ENCODE results near the gene OR2D2.
"Not testable (repeated sequence)": the region's sequence is repeated elsewhere in the genome, so short reads cannot be mapped to it uniquely, and the experiment has no call there.

The OR2D2 gene

GRCh38 chr11:6876914-6877313, 15.4 kb downstream of the OR2D2 start:
- no peak for DNase-seq

GRCh38 chr11:6876325-6876724, 16.0 kb downstream of the OR2D2 start, which contains the start of gene OR10A4:
Gene OR10A4, plus strand, starts transcription at chr11:6876625. Its CDS starts 23 bp downstream, at chr11:6876648.
- no peak for DNase-seq

- DNase-seq, result no peak
Observed at GRCh38 chr11:6875761-6876160, 16.5 kb downstream of the OR2D2 start.

DNA sequence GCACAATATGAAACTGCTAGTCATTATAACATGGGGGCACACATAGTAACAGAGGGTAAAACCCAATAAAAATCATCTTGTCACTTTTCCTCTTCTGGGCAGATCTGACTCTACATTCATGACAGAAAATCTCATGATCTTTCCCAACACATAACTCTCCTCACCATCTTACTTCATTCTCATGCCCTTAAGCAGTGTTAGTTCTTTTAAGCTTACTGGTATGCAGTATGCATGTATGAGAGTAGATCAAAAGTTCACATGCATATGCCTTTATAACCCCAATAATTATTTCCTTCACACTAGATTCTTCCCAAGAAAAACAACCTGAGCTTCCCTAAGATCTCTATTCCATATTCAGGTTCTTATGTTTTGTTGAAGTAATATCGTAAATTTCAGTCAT, 21.0 kb downstream of the OR2D2 start:
- DNase-seq, result no peak

DNA sequence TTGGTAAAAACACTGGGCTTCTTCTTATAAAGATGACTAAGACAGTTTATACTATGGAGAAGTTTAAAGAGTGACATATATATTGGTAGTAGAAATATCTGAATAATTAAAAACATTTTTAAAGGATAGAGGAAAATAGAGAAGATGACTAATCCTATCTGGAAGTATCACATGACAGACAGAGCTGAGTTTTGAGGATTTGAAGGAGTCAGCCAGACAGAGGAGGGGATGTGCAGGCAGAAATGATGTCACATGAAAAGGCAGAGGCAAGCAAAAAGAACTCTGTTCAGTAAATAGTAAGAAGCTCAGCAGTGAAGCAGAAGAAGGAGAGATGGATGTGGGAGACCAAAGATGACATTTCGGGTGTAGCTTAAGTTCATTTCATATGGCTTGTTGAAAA, 27.9 kb downstream of the OR2D2 start:
- DNase-seq, result no peak

DNA sequence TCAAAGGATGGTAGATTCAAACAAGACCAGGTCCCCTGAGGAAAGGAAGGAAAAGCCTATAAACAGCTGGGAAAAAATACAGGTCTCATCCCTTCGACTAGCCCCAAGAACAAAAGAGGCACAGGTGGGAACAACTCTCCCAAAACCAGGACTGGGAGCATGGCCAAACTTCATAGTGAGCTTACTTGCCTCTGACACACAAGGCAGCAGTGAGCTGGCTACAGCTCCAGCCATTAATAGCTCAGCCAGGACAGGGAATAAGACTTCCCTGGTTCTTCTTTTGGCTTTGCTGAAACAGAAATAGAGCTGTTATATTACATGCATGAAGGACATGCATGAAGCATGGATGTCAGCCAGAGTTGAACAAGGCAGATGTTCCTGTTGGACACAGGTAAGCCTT, 29.3 kb downstream of the OR2D2 start, which contains the start of gene OR10A2:
OR10A2 (plus strand) TSS at position 97 of the 400 bp plus-strand sequence. CDS start 6,698 bp downstream, outside the sequence.
- no peak for DNase-seq

DNA sequence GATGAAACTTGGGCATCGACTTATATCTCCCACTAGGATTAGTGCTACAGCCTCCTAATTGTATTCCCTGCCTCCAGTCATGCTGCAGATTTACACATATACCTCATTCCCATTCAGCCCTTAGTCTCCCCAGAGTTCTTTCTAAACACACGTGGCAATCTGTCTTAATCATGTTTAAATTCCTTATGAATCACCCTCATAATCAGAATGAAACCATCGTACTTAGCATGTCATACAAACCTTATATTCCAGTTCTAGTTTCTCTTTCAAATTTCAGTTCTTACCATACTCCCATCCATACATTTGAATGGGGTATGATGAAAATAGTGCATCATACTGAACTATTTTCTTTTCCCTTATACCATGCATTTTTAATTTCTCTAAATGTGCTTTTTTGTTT, 35.4 kb downstream of the OR2D2 start:
- no peak for DNase-seq

GRCh38 chr11:6855971-6856541, 36.2 kb downstream of the OR2D2 start:
- no peak for DNase-seq

- not testable (repeated sequence) for DNase-seq
Observed at GRCh38 chr11:6854801-6855200, 37.5 kb downstream of the OR2D2 start.

- no peak for DNase-seq
Observed at GRCh38 chr11:6850526-6850925, 41.8 kb downstream of the OR2D2 start.

DNA sequence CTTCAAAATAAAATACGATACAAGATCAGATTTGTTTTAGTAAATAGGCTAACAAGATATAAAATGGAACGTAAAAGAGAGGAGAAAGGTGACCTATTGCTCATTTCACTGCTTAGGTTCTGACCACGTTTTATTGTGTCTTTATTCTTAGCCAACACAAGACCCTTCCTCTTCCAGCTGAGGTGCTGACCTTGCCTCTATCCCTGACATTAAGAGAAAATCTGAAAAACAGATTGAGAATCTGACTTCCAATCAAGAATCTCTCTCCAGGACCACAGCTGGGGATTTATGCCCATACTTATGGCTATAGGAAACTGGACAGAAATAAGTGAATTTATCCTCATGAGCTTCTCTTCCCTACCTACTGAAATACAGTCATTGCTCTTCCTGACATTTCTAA, 46.9 kb downstream of the OR2D2 start, which contains the start of gene OR10A5:
OR10A5 (plus strand) TSS at position 301 of the 400 bp plus-strand sequence; CDS start at position 301, 0 bp downstream.
- no peak for DNase-seq

DNA sequence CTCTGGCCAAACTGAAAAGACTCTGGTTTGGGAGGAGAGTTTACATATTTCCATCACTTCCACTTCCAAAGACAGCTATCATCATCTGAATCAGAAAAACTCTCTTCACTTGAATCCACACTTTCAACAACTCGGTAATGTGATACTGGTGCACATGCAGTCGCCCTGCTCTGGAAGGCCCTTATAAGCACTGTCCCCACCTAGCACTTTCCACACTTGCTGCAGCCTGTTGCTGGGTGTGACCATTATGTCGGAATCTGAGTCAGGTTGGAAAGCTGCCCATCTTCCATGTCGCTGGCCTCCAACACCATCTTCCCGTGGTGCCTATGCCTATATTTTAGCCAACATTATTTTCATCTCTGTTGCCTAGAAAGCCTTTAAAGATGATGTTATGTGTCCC, 47.9 kb downstream of the OR2D2 start:
- no peak for DNase-seq

- DNase-seq, result no peak
Observed at GRCh38 chr11:6843670-6844069, 48.6 kb downstream of the OR2D2 start.

DNA sequence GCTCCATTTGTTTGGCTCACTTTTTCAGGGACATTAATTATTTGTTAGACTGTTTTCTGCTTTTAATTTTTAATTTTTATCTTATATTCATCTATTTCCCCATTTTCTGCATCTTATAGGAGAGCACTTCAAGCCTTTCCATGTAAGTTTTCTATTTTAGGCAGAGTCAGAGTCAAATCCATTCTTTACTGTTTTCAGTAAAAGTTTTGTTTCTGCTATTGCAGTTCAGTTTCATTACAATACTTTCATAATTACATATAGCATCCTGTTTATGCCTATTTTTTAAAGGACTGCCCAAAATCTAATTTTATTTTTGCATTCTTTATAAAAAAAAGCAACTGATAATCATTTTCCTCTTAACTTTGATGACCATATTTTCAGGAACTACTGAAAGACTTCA, 50.6 kb downstream of the OR2D2 start:
- DNase-seq, result no peak
